ENCODE results near the gene IAPP.

DNA sequence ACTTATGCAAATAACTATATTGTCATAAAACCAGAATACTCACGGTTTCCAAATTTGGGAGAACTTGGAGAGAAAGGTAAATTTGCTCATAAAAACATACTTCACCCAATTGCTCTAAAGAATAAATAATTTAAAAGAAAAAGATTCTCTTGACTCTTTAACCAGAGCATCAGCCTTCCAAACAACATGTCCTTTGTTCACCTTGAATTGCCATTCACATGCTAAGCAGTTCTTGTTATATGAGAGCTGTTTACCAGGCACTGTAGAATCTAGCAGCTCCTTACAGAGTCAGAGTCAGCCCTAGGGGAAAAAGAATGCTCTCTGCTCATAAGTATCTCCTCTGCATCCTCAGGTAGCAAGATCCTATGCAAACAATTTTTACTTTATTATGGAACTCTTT lies 48.2 kb upstream of the IAPP start:
- no peak for TF ChIP-seq POLR2A (IDR thresholded peaks at IDR 0.05)
- TF ChIP-seq, protein P1, sequence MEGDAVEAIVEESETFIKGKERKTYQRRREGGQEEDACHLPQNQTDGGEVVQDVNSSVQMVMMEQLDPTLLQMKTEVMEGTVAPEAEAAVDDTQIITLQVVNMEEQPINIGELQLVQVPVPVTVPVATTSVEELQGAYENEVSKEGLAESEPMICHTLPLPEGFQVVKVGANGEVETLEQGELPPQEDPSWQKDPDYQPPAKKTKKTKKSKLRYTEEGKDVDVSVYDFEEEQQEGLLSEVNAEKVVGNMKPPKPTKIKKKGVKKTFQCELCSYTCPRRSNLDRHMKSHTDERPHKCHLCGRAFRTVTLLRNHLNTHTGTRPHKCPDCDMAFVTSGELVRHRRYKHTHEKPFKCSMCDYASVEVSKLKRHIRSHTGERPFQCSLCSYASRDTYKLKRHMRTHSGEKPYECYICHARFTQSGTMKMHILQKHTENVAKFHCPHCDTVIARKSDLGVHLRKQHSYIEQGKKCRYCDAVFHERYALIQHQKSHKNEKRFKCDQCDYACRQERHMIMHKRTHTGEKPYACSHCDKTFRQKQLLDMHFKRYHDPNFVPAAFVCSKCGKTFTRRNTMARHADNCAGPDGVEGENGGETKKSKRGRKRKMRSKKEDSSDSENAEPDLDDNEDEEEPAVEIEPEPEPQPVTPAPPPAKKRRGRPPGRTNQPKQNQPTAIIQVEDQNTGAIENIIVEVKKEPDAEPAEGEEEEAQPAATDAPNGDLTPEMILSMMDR (IDR thresholded peaks at IDR 0.05), result no peak
